DND-41 (cell line): ENCODE data around the gene GSDME.

Experiments
- ATAC-seq: fragments of 200-7000 bp; cut with Tn5 transposase; 3 replicates; pipeline ENCODE4 v1.9.1; 2021; ENCODE audit warnings: low read depth; ENCODE audit not compliant: insufficient read depth
- DNase-seq: peaks from one replicate; pipeline ENCODE4 v3.0.0-alpha.2; 2020
- H2AFZ ChIP-seq: 2 replicates; pipeline ENCODE4 v1.6.0; 2012; ENCODE audit warnings: low read depth, low read length
- H3K27ac ChIP-seq: 2 replicates; pipeline ENCODE4 v1.5.1; 2012; ENCODE audit warnings: low read length, inconsistent platforms
- H3K27me3 ChIP-seq: fragments of 200-600 bp; sonication (generic); 2 replicates; pipeline ENCODE4 v1.6.0; 2012; ENCODE audit warnings: low read length, mild to moderate bottlenecking, inconsistent platforms; ENCODE audit not compliant: insufficient read depth, poor library complexity
- H3K36me3 ChIP-seq: 2 replicates; pipeline ENCODE4 v1.5.1; 2012; ENCODE audit warnings: low read length, inconsistent platforms; ENCODE audit not compliant: insufficient read depth
- H3K4me1 ChIP-seq: 2 replicates; pipeline ENCODE4 v1.5.1; 2012; ENCODE audit warnings: mild to moderate bottlenecking, low read length; ENCODE audit not compliant: insufficient read depth
- H3K4me2 ChIP-seq: 2 replicates; pipeline ENCODE4 v1.6.0; 2012; ENCODE audit warnings: mild to moderate bottlenecking, moderate library complexity, low read length, inconsistent platforms; ENCODE audit not compliant: insufficient read depth
- H3K4me3 ChIP-seq, 2 experiments: fragments of 200-600 bp in 1 of 2; shearing (Covaris generic) in 1 of 2; 2 replicates each; pipeline ENCODE4 v1.5.1; 2012 to 2016; ENCODE audit warnings: inconsistent platforms in 2 of 2, low read length in 2 of 2, mild to moderate bottlenecking in 2 of 2, low read depth in 1 of 2, moderate library complexity in 1 of 2
- H3K79me2 ChIP-seq: 2 replicates; pipeline ENCODE4 v1.6.0; 2012; ENCODE audit warnings: low read length, inconsistent platforms; ENCODE audit not compliant: insufficient read depth
- H3K9ac ChIP-seq: 2 replicates; pipeline ENCODE4 v1.6.0; 2012; ENCODE audit warnings: low read depth, mild to moderate bottlenecking, inconsistent platforms, low read length, moderate library complexity
- H3K9me3 ChIP-seq: 2 replicates; pipeline ENCODE4 v1.5.1; 2012; ENCODE audit warnings: low read length, moderate library complexity, mild to moderate bottlenecking, inconsistent platforms; ENCODE audit not compliant: insufficient read depth, severe bottlenecking
- H4K20me1 ChIP-seq: 2 replicates; pipeline ENCODE4 v1.6.0; 2012; ENCODE audit warnings: low read length; ENCODE audit not compliant: insufficient read depth
- CTCF ChIP-seq: IDR thresholded peaks from 2 replicates; pipeline ENCODE4 v1.5.1; 2012; ENCODE audit warnings: borderline replicate concordance, low read length, moderate library complexity, mild to moderate bottlenecking; ENCODE audit not compliant: poor library complexity, severe bottlenecking; ENCODE audit errors: extremely low read depth
- EZH2 ChIP-seq: IDR thresholded peaks from 3 replicates; pipeline ENCODE4 v1.6.1; 2012; ENCODE audit warnings: borderline replicate concordance, low read depth, mild to moderate bottlenecking, moderate library complexity, low read length, inconsistent platforms; ENCODE audit not compliant: severe bottlenecking

GSDME gene

GRCh38 chr7:24788961-24789576 is 31.8 kb upstream of the GSDME start:
- Histone ChIP-seq H3K79me2 (no peaks in the 10 kb centered on the region), H3K27me3 (no peaks in the 10 kb centered on the region), H3K36me3 (no peaks in the 10 kb centered on the region), H3K4me2 (no peak overlapping the region), H3K9me3 (no peaks in the 10 kb centered on the region), H3K4me1 (peaks cover 3% of the 10 kb centered on the region), H3K27ac (no peak overlapping the region), H3K9ac (no peak overlapping the region), H2AFZ (no peak overlapping the region), H3K4me3 (no peak overlapping the region), H4K20me1 (no peaks in the 10 kb centered on the region)
- ATAC-seq (no peak), DNase-seq (no peak)
- TF ChIP-seq EZH2 (no peak), CTCF (no peak)

- Histone ChIP-seq H3K9ac (no peak overlapping the region), H3K27me3 (no peaks in the 10 kb centered on the region), H3K27ac (no peak overlapping the region), H3K79me2 (no peaks in the 10 kb centered on the region), H3K36me3 (no peaks in the 10 kb centered on the region), H3K4me3 (no peak overlapping the region), H4K20me1 (no peaks in the 10 kb centered on the region), H3K9me3 (peaks cover 3% of the 10 kb centered on the region), H3K4me2 (no peak overlapping the region), H3K4me1 (no peaks in the 10 kb centered on the region), H2AFZ (no peak overlapping the region)
- TF ChIP-seq CTCF: peak; percentile 47
- TF ChIP-seq EZH2: no peak
- ATAC-seq (no peak), DNase-seq (no peak)
Measured at GRCh38 chr7:24788075-24788474, 30.8 kb upstream of the GSDME start.

GRCh38 chr7:24786941-24787340 is 29.7 kb upstream of the GSDME start:
- no peak overlapping the region for H3K27ac ChIP-seq
- TF ChIP-seq EZH2: no peak
- TF ChIP-seq CTCF: no peak
- no peak overlapping the region for H3K9ac ChIP-seq
- H2AFZ ChIP-seq: no peak overlapping the region
- H4K20me1 ChIP-seq: no peaks in the 10 kb centered on the region
- peaks cover 3% of the 10 kb centered on the region for H3K9me3 ChIP-seq
- H3K27me3 ChIP-seq: no peaks in the 10 kb centered on the region
- H3K79me2 ChIP-seq: no peaks in the 10 kb centered on the region
- H3K4me1 ChIP-seq: no peaks in the 10 kb centered on the region
- no peak overlapping the region for H3K4me3 ChIP-seq
- no peak overlapping the region for H3K4me2 ChIP-seq
- H3K36me3 ChIP-seq: no peaks in the 10 kb centered on the region
- peak; percentile 44; the same call in 2 of the 3 replicates for ATAC-seq
- DNase-seq: no peak

- no peak overlapping the region for H3K27ac ChIP-seq
- no peaks in the 10 kb centered on the region for H4K20me1 ChIP-seq
- H3K9me3 ChIP-seq: peaks cover 3% of the 10 kb centered on the region
- no peaks in the 10 kb centered on the region for H3K79me2 ChIP-seq
- DNase-seq: no peak
- no peak overlapping the region for H3K4me2 ChIP-seq
- H3K4me1 ChIP-seq: no peaks in the 10 kb centered on the region
- no peak overlapping the region for H3K9ac ChIP-seq
- H3K27me3 ChIP-seq: no peaks in the 10 kb centered on the region
- H3K4me3 ChIP-seq: no peak overlapping the region
- no peak for ATAC-seq
- no peak overlapping the region for H2AFZ ChIP-seq
- no peak for TF ChIP-seq EZH2
- no peak for TF ChIP-seq CTCF
- H3K36me3 ChIP-seq: no peaks in the 10 kb centered on the region
Measured at GRCh38 chr7:24786306-24786705, 29.0 kb upstream of the GSDME start.
